ENCODE data around the gene CRADD.

- TF ChIP-seq POLR2A (IDR thresholded peaks at IDR 0.05; ENCODE audit: low read depth, low read length) = no peak
- no peak for TF ChIP-seq CTCF (IDR thresholded peaks at IDR 0.05; ENCODE audit: extremely low read depth in 1 of 2, insufficient read depth in 1 of 2, low read depth in 1 of 2, low read length in 2 of 2)
- TF ChIP-seq MAX (IDR thresholded peaks at IDR 0.05; ENCODE audit: insufficient read depth, insufficient read length) = no peak
- no peak for TF ChIP-seq EZH2 (IDR thresholded peaks at IDR 0.05; ENCODE audit: borderline replicate concordance, low read depth, low read length, severe bottlenecking)
- no peak for TF ChIP-seq POLR2AphosphoS5 (IDR thresholded peaks at IDR 0.05; ENCODE audit: insufficient read depth, low read depth, low read length)
- no peak for TF ChIP-seq MYC (IDR thresholded peaks at IDR 0.05; ENCODE audit: low read depth, low read length)
Measured at GRCh38 chr12:93686572-93687356, 9.6 kb downstream of the CRADD start.
